CD4-positive, alpha-beta T cell treated with Interleukin-10 for 1 hour (primary cell): ENCODE data around the gene ERCC5.
A peak's percentile ranks its signal among the peaks of the same experiment; 100 is the strongest.

Experiments
- DNase-seq: peaks from one replicate; pipeline ENCODE4 v3.0.0-alpha.2; 2020

The ERCC5 gene

DNA sequence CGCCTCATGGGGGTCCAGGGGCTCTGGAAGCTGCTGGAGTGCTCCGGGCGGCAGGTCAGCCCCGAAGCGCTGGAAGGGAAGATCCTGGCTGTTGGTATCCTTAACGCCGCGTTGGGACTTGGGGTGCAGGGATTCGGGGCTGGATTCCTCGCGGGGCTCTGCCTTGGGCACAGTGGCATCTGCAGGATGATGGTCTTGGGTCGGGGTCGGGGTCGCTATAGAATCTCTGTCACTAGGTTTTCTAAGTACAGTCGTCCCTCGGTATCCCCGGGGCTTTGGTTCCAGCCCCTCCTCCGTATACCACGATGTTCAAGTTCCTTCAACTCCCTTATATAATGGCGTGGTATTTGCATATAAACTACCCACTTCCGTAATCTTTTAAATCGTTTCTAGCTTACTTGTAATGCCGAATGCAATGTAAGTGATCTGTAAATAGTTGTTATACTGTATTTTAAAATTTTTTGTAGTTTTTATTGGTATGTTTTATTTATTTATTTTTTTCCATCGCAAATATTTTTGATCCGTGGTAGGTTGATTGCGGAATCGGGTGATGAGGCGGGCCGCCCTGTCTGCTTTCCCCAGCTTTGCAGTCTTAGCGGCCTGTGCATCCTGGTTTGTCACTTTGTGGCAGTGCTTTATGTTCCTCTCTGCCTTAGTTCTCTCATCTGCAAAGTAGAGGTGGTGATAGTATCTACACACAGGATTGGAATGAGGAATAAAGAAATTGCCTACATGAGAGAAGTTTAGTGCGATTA lies 606 bp downstream of the ERCC5 start:
- peak; percentile 59 for DNase-seq

DNA sequence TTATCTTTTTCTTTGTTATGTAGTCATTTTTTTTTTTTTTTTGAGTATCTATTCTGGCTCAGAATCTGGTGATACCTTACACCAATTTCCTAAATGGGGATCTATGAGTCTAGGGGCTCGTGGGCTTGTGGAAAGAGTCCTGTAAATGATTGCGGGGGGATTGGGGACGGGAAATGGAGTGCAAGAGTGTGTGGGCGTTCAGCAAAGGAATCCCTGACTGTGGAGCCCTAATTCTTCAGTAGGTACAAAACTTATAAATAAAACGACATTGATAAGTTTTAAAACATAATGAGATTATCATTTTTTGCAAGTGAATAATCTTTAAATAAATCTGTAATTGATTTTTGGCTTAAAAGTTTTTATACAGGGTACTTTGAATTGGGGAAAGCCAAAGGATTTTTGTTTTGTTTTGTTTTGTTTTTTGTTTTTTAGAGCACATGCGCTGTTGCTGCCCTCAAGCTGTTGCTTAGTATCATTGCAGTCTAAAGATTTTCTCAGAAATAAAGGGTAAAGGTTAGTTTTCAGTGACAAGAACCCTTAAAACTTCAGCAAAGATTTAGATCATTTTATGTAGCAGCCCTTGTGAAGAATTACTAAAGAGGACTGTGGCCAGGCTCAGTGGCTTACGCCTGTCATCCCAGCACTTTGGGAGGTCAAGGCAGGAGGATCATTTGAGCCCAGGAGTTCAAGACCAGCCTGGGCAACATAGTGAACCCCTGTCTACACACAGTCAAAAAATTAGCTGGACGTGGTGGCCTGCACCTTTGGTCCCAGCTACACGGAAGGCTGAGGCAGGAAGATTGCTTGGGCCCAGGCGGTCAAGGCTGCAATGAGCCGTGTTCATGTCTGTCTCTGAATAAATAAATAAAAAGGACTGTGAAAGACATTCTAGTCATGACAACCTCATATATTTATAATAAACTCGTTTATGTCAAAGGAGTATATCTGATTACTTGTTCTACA lies 1.7 kb downstream of the ERCC5 start:
- peak; percentile 52 for DNase-seq

DNA sequence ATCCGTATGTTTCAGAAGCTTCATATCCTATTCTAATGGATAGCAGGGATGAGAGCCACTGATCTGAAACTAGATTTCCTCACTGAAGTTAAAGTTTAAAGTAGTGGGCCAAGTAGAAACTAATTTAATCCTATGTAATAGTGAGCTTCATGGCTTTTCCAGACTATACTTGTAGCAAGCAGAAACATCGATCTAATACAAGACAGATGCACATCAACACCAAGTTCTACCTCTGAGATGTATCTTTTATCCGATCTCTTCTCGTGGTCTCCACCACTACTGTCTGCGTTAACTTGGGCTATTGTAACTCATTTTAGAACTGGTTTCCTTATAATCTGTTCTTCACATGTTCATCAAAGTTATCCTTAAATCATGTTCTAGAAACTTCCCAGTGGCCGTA lies 3.1 kb downstream of the ERCC5 start:
- DNase-seq = no peak

DNA sequence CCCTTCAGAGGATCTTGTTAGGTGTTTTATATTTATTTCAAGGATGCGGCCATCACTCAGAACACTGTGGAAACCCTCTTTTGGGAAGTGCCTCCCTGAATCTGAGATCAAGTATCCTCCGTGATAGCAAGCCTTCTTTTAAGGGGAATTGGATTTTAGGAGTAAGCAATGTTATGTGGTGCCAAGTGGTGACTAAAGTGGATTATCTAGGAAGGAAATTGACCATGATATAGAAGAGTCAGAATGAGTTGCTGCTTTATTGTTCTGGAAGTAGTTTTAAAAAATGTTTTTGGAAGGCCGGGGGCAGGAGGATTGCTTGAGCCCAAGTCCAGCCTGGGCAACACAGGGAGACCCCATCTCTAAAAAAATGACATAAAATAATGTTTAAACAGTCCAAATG lies 6.7 kb downstream of the ERCC5 start:
- no peak for DNase-seq

DNA sequence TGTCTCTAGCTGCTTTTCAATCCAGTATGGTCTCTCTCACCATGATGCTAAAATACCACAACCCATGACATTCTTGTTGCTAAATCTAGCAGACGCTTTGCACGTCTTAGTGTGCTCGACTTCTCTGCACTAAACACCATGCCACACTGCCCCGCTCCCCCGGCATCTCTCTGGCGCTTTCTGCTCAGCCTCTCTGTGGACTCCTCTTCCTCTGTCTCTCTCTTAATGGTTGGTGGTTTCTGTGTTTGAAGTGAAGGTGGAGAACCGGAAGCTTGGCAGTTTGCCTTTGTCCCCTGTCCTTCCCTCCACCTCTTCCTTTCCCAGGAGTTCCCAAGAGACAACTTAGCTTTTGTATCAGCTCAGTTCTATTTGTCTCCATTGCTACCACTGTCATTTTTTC lies 8.8 kb downstream of the ERCC5 start:
- DNase-seq = peak; percentile 14

DNA sequence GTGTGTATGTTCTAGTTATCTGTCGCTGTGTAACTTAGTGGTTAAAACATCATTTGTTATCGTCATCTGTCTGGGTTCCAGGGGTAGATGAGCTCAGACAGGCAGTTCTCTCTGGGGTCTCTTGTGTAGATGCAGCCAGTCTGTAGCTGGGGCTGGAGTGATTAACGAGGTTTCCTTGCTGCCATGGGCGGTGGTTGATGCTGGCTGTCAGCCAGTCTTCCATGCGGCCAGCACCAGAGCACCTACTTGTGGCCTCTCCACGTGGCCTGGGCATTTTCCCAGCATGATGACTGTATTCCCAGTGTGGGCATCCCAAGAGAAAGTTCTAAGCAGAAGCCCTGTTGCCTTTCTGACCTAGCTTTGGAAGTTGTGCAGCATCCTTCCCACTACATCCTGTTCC lies 10.7 kb downstream of the ERCC5 start:
- DNase-seq = no peak

DNA sequence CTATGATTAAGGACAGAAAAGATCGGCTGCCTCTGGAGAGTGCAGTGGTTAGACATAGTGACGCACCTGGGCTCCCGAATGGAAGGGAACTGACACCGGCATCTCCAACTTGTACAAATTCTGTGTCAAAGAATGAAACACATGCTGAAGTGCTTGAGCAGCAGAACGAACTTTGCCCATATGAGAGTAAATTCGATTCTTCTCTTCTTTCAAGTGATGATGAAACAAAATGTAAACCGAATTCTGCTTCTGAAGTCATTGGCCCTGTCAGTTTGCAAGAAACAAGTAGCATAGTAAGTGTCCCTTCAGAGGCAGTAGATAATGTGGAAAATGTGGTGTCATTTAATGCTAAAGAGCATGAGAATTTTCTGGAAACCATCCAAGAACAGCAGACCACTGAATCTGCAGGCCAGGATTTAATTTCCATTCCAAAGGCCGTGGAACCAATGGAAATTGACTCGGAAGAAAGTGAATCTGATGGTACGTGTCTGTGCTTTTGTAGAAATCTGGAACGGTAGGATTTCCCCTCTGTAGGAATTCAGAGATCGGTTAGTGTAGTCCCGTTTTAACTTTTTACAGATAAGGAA lies 16.9 kb downstream of the ERCC5 start:
- DNase-seq = no peak

DNA sequence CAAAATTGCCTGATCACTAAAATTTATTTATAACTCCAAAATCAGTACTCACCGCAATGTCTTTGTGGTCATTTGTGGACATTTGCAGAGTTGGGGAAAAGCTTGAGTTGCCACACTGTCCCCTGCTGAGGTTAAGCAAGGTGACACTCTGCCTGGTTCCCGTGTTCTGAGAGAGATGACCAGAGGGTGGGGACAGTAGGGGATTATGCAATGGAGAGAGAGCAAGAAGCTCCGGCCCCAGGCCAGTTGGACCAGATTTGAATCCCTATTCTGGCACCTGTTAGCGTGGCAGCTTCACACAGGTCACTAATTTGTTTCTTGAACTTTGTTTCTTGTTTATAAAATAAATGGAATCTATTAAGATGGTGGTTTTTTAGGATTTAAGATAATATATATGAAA lies 17.8 kb downstream of the ERCC5 start:
- DNase-seq = no peak

DNA sequence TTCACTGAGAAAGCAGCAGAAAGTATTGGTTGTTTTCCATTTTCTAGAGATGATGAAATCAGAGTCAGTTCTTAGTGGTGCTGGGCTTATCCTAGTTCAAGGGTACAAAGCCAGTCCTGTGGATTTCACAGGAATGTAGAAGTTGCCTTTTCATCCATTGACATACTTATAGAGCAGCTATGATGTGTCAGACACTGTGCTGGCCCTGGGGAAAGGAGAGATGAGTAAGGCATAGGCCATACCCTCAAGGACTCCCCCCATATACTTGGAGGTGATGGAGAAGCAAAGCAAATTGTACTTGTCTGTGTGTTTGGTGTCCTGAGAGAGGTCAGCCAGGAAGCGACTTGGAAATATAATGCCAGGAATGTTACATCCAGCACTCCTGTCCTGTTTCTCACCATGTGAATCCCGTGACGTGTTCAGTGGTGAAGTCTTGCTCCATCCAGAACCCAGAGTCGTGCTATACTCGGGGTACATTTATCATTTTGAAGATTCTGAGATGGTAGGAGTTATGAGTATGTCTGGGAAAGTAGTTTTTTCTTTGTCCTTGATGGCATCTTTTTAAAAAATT lies 22.6 kb downstream of the ERCC5 start:
- DNase-seq = no peak

DNA sequence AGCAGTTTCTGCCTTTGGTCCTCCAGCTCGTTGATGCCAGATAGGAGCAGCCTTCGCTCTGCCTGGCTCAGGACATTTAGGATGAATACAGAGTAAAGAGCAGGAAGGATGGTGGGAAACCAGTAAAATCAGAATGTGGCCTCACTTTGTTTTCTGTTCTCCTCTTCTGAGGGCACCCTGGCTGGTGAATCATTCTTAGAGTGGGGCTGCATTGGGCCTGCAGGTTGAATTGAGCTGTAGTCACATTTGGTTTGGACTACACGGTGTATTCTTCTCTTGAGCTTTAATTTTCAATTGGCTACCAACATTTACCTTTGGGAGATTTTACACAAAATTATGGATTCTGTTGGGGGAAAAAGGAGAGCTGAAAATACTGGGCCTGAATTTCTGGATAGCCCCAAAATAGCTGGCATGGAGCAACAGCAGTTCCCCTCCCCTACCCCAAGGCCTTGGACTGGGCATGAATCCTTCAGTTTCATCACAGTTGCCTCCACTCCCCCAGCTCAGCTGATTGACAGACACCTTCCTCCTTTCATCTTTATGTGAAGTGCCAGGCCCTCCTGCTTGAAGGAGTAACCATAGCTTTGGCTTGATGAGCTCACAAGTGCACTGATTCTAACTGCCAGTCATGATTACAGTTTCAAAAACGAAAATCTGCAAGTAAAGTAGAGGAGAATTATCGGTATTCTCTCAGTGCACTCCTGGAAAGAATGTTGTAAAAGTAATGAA lies 24.3 kb downstream of the ERCC5 start:
- DNase-seq = no peak

DNA sequence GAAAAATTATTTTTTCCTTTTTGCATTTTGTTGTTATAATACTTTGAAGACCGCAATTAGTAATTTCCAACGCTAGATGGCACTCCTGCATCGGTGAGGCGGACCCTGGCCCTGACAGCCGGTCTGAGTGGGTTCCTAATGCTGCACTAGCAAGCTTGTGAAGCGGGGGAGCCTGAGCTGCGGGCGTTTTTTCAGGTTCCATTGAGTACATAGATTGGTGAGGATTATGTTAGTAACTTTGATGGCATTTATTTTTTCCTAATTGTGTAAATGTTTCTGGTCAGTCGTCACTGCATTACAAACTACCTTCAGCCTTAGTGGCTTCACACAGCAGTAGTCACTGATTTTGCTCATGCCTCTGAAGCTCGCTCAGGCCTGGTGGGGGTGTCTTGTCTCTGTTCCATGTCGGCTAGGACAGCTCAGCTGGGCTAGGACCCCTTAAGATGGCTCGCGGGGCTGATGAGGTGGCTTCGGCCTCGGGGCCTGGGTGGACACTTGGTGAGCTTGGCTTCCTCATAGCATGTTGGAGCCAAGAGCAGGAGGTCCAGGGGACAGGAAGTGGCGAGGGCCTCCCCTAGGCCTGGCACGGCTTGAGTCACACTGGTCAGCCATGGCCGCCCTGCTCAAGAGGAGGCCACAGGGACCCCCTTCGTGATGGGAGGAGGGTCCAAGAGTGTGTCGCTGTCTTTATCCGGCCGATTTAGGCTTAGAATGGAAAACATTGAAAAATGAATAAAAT lies 25.0 kb downstream of the ERCC5 start:
- DNase-seq = peak; percentile 64

DNA sequence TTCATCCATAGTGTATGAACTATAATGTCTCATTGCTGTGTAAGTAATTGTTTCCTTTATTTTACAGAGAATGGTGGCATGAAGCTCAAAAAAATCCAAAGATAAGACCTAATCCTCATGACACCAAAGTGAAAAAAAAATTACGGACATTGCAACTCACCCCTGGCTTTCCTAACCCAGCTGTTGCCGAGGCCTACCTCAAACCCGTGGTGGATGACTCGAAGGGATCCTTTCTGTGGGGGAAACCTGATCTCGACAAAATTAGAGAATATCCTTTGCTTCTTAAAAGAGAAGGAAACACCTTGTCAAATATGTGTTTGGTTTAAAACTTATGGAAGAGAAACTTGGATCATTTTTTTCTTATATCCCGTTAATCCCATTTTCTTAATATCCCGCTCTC lies 26.3 kb downstream of the ERCC5 start:
- no peak for DNase-seq

DNA sequence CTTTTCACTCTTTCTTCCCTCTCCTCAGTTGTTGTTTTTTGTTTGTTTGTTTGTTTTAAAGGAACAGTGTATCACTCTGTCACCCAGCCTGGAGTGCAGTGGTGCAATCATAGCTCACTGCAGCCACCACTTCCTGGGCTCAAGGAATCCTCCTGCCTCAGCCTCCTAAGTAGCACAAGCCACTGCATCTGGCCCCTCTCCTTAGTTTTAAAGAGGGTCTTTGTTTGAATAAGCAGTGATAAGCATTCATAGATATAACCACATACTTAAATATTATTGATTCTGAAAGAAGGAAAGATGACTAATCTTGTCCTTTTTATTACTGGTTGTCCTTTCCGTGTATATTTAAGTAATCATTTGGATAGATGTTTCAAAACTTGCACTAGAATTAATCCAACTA lies 26.7 kb downstream of the ERCC5 start:
- no peak for DNase-seq

DNA sequence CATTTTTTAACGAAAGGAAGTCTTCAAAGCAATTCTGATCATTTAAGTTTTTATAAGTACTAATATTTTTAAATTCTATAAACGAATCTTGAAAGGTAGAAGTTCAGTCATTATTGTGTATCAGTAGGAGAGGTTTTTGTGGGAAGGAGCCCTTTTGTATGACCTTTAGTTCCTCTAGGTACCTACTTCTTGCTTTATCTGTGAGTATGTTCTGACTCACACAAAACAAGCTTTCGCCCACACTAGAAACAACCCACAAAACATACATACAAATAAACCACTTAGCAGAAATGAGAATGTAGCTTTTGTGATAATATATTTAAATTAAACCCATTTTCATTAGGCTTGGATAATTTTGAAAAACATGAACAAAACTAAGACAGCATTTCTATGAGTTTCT lies 27.8 kb downstream of the ERCC5 start:
- no peak for DNase-seq

DNA sequence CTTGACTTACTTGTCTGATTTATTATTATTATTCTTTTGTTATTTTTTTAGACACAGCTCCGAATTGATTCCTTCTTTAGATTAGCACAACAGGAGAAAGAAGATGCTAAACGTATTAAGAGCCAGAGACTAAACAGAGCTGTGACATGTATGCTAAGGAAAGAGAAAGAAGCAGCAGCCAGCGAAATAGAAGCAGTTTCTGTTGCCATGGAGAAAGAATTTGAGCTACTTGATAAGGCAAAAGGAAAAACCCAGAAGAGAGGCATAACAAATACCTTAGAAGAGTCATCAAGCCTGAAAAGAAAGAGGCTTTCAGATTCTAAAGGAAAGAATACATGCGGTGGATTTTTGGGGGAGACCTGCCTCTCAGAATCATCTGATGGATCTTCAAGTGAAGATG lies 29.4 kb downstream of the ERCC5 start:
- DNase-seq = no peak

DNA sequence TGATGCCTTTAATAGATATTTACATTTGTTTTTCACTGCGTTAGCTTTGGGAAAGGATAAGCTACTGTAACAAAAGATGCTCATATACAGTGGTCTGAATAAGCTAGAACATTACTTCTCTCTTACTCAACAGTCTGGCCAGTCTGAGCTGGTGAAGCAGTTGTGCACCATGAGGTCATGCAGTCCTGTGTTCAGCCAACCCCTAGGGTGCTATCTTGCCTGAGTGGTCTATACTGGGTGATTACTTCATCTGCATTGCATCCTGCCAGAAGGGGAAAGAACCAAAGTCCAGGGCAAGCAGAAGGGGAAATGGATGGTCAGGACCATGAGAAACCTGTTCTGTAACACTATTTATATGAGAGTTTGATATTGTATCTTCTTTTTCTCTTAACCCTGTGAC lies 31.5 kb downstream of the ERCC5 start:
- no peak for DNase-seq

DNA sequence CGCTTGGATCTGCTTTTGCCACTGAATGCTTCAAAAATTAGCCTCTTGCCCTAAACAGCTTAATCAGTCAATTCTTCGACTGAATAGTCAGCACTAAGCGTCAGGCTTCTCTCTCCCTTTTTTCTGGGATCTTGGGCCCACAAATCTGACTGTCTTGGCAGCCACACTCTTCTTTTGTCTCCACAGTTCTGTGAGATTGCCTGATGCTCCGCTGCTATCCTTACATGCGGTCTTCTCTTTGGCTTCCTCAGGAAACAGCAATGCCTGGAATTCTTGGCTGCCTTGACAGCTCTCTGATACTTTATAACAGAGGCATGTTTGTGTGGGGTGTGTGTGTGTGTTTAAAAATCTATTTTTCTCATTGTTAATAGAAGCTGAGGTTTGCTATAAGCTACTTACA lies 32.6 kb downstream of the ERCC5 start:
- no peak for DNase-seq

DNA sequence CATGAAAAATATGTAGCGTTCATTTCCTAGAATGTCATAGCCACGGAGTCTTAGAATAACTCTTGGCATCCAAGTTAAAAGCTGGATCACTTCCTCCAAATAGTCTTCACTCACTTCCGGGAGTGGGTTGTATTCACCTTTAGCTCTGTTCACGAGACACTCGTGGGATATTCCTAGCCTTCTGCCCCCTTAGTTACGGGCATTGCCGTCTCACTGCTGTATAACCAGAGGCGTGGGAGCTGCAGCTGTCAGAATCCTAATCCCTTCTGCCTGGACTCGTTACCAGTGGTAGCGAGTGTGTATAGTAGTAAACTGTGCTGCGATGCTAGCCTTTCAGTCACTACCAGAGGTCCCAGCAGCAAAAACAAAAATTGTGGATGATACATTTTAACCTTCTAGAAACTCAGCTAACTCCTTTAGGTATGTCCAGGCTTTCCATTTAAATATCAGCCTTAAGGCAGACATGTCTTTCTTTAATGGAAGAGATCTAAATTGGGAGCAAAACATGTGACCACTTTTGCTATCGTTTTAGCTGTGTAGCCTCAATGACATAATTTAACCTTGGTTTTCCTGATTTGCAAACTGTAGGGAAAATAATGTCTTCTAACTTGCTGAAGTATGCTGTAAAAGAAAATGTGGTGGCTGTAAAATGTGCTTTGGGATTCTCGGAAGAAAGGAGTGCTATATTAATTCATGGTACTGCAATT lies 34.1 kb downstream of the ERCC5 start:
- no peak for DNase-seq

DNA sequence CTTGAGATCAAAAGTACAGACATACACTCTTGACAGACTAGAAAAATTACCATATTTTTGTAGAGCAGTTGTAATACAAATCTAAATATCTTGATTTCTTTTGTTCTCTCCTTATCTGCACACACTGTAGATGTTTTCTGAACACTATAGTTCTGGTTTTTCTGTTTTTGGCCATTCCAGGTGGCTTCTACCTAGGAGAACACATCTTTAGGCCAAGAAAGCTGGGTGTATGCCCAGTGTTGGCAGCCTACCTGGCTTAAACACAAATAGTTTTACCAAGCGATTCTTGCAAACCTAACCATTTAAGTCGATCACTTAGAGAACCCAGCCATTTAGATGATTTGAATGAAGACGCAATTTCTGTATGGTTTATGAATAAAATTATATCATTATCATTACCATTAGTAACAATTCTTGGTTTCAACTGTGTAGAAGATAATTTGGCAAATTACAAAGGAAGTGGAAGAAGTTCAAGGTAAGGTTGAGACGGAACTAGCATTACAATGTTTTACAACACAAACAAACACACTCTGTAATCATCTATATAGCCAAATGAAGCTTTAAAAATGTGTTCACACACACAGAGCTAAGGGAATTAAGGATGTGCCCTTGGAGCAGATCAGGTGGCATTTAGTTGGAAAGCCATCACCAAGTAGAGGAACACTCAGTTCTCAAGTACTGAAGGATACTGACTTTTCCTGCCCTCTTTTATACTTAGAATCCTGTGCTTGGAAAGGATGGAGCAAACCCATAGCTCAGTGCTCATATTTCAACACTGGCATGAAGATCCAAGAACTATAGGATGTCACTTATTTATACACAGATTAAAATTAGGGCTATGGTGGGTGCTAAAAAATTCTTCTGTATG lies 36.2 kb downstream of the ERCC5 start:
- no peak for DNase-seq

DNA sequence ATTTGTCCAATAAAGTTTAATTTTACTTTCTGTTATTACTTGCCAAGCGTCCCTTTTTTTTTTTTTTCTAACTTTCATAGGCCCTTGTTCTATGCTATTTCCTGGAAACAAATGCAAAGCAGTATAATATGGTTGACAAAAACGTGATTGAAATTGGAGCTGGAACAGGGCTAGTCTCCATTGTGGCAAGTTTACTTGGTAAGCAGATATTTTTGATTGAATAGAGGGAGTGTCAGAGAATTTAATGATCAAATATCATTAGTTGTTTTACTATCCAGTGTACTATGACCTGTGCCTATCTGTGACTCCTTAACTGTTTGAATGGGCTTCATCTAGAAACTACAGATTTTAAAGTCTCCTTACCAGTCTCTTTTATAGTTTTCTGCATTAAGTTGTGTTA lies 46.7 kb downstream of the ERCC5 start:
- no peak for DNase-seq
